ENCODE results near the gene CCR7. TPM values are rescaled to one million over a fixed set of nuclear protein-coding genes. Genes with fewer than 3 reads are reported as not detected.
"Not testable (repeated sequence)": the region's sequence is repeated elsewhere in the genome, so short reads cannot be mapped to it uniquely, and the experiment has no call there.

CCR7 gene
- total RNA-seq, 1 donor from 2014 or later, result 0.30 TPM

GRCh38 chr17:40597556-40598300 lies 32.5 kb upstream of the CCR7 start:
- DNase-seq, result no peak

GRCh38 chr17:40597156-40597555 lies 31.9 kb upstream of the CCR7 start:
- DNase-seq, result no peak

DNA sequence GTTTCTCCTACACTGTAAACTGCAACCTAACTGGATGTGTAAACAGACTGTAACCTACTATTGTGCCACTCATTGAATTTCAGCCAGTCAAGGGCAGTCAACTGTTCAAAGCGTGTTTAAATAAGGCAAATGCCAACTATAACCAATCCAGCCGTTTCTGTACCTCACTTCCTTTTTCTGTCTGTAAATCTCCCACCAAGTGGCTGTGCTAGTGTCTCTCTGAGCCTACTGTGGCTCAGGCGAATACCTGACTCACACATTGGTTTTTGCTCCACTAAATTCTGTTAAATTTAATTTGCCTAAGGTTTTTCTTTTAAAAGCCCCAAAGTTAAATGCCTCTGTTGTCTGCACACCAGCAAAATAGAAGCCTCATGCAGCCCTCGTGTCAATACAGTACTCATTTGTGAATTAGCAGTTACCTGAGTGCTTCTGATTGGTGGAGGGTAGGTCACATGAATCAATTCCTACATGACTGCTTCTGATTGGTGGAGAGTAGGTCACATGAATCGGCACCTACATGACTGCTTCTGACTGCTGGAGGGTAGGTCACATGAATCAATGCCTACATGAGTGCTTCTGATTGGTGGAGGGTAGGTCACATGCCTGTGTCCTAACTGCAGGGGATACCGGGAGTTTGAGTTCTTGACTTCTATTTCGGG lies 31.1 kb upstream of the CCR7 start:
- no peak for DNase-seq

DNA sequence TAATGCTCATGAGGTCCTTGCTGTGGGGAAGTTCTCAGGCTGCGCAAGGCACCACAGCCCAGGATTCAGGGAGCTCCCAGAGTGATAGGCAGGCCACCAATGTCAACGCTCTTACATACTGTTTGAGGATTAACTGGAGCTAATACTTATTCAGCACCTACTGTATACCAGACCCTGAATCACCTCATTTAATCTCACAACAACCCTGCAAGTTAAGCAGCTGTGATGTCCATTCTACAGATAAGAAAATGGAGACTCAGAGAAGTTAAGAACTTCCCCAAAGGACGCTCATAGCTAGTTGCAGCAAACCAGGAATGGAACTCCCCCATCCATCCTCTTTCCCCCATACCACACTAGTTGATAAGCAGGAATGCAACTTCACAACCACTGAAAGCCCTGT lies 25.5 kb upstream of the CCR7 start:
- DNase-seq, result no peak

GRCh38 chr17:40588552-40588951 lies 23.3 kb upstream of the CCR7 start:
- DNase-seq, result no peak

DNA sequence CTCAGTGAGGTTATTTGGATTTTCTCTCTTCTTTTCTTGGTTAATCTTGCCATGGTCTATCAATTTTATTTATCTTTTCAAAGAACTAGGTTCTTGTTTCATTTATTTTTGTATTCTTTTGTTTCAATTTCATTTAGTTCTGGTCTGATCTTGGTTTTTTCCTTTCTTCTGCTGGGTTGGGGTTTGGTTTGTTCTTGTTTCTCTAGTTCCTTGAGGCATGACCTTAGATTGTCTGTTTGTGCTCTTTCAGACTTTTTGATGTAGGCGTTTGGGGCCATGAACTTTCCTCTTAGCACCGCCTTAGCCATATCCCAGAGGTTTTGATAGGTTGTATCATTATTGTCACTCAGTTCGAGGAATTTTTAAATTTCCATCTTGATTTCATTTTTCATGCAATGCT lies 21.0 kb upstream of the CCR7 start:
- DNase-seq, result not testable (repeated sequence)

- DNase-seq, result not testable (repeated sequence)
These were observed 19.7 kb upstream of the CCR7 start for GRCh38 chr17:40584950-40585349.

- peak; percentile 39 for DNase-seq
These were observed 17.1 kb upstream of the CCR7 start for GRCh38 chr17:40582328-40582901.

DNA sequence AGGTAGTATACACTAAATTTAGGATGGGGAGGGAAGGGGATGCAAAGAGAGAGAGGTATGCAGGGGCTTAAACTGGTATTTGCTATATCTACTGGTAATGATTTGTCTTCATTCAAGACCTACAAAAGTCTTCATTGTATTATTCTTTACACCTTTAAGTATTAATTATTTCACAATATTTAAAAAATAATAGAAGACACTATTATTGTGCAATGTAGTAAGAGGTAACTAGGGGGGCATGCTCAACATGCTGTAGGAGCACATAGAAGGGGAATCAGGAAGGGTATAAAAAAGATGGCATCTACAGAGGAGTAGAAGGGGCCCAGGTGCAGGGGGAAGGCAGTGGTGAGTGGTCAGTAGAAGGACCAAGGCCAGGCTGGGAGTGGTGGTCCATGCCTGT lies 14.9 kb upstream of the CCR7 start:
- no peak for DNase-seq

GRCh38 chr17:40579471-40579870 lies 14.2 kb upstream of the CCR7 start:
- DNase-seq, result no peak

- no peak for DNase-seq
These were observed 12.4 kb upstream of the CCR7 start for GRCh38 chr17:40577611-40578065.

- no peak for DNase-seq
These were observed 11.0 kb upstream of the CCR7 start for GRCh38 chr17:40576113-40576740.

DNA sequence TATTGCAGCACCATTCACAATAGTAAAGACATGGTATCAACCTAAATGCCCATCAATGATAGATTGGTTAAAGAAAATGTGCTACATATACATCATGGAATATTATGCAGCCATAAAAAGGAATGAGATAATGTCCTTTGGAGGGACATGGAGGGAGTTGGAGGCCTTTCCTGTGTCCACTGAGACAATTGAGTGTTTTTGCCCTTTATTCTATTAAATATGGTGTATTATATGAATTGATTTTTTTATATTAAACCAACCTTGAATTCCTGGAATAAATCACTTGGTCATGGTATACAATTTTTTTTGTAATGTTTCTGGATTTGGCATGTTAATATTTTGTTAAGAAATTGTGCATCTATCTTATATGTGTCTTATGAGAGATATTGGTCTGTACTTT lies 9.0 kb upstream of the CCR7 start:
- no peak for DNase-seq

DNA sequence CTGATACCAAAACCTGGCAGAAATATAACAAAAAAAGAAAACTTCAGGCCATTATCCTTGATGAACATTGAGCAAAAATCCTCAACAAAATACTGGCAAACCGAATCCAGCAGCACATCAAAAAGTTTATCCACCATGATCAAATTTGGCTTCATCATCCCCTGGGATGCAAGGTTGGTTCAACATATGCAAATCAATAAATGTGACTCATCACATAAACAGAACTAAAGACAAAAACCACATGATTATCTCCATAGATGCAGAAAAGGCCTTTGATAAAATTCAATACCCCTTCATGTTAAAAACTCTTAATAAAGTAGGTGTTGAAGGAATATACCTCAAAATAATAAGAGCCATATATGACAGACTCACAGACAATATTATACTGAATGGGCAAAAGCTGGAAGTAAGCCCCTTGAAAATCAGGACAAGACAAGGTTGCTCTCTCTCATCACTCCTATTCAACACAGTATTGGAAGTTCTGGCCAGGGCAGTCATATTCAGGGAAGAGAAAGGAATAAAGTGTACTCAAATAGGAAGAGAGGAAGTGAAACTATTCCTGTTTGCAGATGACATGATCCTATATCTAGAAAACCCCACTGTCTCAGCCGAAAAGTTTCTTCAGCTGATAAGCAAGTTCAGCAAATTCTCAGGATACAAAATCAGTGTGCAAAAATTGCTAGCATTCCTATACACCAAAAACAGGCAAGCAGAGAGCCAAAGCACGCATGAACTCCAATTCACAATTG lies 7.1 kb upstream of the CCR7 start:
- not testable (repeated sequence) for DNase-seq

DNA sequence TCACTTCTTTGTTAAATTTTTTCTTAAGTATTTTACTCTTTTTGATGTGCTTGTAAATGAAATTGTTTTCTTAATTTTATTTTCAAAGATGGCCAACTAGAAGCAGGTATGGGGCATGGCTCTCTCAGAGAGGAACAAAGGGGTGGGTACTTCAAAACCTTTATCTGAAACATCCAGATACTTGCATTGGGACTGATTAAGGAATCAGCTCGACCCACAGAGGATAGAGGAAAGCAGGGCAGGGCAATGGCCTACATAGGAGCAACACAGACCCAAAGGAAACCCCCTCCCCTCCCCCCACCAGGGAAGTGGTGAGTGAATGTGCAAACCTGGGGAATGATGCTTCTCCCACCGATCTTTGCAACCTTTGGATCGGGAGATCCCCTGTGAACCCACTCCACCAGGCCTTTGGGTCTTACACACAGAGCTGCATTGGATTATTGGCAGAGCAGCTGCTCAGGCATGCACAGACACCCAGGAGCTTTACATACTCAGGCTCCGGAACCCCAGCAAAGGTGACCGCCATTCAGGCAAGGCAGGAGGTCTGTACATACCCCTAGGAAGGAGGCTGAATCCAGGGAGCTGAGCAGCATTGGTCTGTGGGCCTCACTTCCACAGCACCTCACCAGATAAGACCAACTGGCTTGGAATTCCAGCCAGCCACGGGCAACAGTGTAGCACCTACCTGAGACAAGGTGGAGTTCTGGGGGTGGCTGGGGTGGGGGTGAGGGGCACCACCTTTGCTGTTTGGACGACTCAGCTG lies 3.0 kb upstream of the CCR7 start:
- no peak for DNase-seq

GRCh38 chr17:40567377-40567776 lies 2.1 kb upstream of the CCR7 start:
- no peak for DNase-seq

- no peak for DNase-seq
These were observed 617 bp upstream of the CCR7 start for GRCh38 chr17:40565769-40566409.

DNA sequence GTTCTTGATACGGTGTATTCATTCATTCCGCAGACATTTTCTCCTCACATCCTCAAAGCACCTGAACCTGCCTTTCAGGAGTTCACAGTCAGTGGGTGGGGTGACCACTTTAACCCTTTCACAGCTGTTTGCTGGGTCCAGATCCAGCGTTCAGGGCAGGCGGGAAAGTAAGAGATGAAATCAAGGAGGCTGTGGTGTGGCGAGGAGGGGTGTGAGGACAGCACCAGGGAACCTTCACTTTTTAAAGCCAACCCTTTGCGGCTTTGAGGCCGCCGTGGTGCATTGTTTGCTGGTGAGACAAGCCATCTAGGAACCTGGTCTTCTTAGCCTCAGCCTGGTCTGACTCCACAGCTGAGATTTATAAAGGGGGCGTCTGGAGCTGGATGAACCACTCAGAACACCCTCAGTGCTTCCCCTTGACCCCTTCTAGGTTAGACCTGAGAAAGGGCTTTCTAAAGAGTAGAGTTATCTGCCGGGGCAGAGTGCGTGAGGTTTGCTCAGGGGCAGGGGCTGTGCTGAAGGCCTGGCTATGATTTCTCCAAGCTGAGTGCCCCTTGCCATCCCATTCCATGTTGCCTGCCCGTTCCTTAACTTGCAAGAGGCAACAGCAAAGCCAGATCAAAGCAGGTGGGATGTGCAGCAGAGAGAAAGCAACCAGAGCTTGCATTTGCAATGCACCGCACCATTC lies 933 bp downstream of the CCR7 start:
- DNase-seq, result no peak

DNA sequence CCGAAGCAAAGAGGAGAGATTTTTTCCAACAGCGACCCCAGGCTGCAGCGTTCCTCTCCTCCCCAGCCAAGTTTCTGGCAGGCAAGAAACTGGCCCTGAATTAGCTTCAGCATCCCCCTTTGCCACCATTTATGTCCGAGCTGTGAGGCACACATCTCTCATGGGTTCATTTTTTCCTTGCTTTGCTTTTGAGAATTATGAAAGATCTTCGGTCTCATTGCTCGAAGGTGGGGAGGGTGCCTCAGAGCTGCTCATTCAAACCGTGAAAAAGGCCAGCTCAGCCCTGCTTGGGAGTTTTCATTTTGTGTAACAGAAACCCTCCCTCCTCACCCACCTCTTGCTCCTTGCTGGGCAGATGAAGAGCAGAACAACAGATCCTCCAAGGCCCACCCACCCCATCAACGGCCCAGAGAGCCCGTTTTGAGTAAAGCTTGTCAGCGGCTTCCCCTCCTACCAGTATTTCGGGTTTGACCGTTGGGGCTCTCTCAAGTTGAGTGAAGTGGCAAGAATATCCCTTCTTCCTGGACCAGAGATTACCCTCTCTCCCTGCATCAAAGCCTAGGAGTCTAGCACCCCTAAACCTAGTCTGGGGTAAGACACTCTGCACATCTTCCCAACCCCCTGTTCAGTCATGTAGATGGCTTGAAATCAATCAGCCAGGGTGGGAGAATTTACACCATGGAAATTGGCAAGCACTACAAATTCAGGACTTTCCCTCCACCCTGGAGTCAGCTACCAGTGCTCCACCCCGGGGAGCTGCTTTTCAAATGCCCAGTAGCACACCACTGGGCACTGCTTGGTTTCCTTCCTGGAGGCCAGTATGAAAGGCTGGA lies 1.8 kb downstream of the CCR7 start:
- no peak for DNase-seq

DNA sequence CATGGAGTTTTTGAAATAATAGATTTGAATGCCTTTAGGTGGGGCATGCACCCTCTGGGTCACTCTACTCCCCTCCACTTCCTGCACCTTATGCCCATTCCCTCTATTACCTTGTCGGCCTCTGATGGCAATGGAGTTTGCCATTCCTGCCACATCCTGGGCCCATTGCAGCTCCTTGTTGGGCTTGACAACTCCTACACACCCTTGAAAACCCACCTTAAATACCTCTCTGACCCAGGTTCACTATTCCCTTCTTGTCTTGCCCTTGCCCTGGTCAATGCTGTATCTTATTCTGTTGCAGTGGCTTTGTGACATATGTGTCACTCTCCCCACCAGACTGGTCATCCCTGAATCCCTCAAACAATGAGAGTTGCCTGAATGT lies 2.4 kb downstream of the CCR7 start:
- no peak for DNase-seq
